HL-60 (cell line): Measurements from ENCODE around the gene TPM4.

Experiments
- CTCF ChIP-seq: IDR thresholded peaks from one replicate; pipeline ENCODE4 v1.5.1; 2011; ENCODE audit warnings: low read length, control low read depth, inconsistent platforms; ENCODE audit not compliant: insufficient read depth
- GABPA ChIP-seq: IDR thresholded peaks from 2 replicates; pipeline ENCODE4 v1.6.1; 2012; ENCODE audit warnings: low read depth
- POLR2AphosphoS5 ChIP-seq: IDR thresholded peaks from 2 replicates; pipeline ENCODE4 v1.6.1; 2012; ENCODE audit warnings: low read depth
- REST ChIP-seq: IDR thresholded peaks from 2 replicates; pipeline ENCODE4 v1.6.1; 2012; ENCODE audit warnings: low read depth; ENCODE audit not compliant: insufficient replicate concordance

DNA sequence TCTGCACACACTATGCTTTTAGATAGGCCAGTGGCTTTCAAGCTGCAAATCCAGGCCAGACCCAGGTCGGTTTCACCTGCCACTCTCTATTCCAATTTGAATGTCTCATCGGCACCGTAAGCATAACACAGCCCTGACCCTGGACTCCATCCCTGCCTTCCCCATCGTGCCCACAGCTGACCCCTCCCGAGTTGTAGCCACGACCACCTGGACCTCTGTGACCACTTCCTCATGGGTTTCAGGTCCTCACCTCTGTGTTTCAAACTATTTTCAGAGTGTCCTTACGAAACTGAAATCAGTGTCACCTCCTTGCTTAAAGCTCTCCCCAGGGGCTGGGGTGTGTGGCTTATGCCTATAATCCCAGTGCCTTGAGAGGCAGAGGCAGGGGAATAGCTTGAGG, 58.2 kb downstream of the TPM4 start:
- no peak for TF ChIP-seq CTCF
- TF ChIP-seq POLR2AphosphoS5 = no peak; the same call in 1 of the 2 replicates
- no peak for TF ChIP-seq REST
- no peak for TF ChIP-seq GABPA
